Astrocyte (in vitro differentiated cells and primary cell): ENCODE measurements around the gene DNASE1L3.

Experiments used
- EZH2 ChIP-seq: IDR thresholded peaks from 2 replicates; pipeline ENCODE4 v1.6.1; 2012; ENCODE audit warnings: mild to moderate bottlenecking, low read length, inconsistent platforms; ENCODE audit not compliant: insufficient read depth
- TF ChIP-seq, protein P1 (sequence below): IDR thresholded peaks from 2 replicates; pipeline ENCODE4 v1.5.1; 2011; ENCODE audit warnings: low read depth, mild to moderate bottlenecking, inconsistent platforms, low read length, moderate library complexity; ENCODE audit not compliant: insufficient read depth

DNA sequence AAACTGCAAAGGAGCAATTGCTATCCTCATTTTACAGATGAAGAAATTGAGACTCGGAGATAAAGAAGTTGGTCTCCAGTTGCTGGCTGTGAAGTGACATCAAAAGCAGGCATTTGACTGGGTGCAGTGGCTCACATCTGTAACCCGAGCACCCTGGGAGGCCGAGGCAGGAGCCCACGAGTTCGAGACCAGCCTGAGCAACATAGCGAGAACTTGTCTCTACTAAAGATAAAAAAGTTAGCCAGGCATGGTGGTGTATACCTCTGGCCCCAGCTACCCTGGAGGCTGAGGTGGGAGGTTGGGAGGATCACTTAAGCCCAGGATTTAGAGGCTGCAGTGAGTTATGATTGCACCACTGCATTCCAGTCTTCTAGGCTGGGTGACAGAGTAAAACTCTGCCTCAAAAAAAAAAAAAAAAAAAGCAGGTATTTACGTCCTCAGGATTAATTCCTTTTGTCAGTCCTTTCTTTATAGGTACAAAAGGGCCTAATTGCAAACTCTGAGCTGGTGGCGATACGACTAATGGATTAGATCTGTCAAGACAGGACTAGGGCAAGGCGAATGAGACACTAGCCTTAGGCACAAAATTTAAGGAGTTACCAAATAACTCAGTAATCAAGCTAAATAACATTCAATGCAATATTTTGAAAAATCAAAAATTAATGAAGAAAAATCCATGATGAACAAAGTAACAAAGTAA lies 5.9 kb upstream of the DNASE1L3 start:
- TF ChIP-seq EZH2 = no peak
- TF ChIP-seq, protein P1, sequence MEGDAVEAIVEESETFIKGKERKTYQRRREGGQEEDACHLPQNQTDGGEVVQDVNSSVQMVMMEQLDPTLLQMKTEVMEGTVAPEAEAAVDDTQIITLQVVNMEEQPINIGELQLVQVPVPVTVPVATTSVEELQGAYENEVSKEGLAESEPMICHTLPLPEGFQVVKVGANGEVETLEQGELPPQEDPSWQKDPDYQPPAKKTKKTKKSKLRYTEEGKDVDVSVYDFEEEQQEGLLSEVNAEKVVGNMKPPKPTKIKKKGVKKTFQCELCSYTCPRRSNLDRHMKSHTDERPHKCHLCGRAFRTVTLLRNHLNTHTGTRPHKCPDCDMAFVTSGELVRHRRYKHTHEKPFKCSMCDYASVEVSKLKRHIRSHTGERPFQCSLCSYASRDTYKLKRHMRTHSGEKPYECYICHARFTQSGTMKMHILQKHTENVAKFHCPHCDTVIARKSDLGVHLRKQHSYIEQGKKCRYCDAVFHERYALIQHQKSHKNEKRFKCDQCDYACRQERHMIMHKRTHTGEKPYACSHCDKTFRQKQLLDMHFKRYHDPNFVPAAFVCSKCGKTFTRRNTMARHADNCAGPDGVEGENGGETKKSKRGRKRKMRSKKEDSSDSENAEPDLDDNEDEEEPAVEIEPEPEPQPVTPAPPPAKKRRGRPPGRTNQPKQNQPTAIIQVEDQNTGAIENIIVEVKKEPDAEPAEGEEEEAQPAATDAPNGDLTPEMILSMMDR = no peak
